ENCODE measurements around the gene PALLD.

DNA sequence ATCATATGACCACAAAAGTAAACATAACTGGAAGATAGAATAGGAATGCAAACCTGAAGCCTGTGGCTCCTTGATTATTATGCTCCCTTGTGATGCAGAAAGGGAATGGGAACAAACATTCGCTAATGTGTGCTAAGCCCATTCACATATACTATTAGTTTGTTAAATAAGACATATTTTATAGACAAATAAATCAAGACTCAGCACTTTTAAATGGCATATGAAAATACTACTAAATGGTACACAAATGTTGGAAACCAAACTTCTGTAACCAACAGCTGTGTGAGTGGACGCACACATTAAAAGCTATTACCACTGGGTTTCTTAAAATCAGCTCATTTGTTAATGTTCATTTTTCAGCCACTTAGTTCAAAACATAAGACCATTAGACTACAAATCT lies 417.2 kb downstream of the PALLD start:
- TF ChIP-seq CBFB (CRISPR knock-in tag; IDR thresholded peaks at IDR 0.05; ENCODE audit: low read depth) (no peak), MAX (CRISPR knock-in tag; IDR thresholded peaks at IDR 0.05) (no peak), TP53 (CRISPR knock-in tag; IDR thresholded peaks at IDR 0.05) (no peak), USF1 (CRISPR knock-in tag; IDR thresholded peaks at IDR 0.05) (no peak), HMGXB4 (CRISPR knock-in tag; IDR thresholded peaks at IDR 0.05) (no peak), NR3C1 (CRISPR knock-in tag; conservative IDR thresholded peaks at IDR 0.05; ENCODE audit: low read depth) (no peak)
- TF ChIP-seq, protein P1, sequence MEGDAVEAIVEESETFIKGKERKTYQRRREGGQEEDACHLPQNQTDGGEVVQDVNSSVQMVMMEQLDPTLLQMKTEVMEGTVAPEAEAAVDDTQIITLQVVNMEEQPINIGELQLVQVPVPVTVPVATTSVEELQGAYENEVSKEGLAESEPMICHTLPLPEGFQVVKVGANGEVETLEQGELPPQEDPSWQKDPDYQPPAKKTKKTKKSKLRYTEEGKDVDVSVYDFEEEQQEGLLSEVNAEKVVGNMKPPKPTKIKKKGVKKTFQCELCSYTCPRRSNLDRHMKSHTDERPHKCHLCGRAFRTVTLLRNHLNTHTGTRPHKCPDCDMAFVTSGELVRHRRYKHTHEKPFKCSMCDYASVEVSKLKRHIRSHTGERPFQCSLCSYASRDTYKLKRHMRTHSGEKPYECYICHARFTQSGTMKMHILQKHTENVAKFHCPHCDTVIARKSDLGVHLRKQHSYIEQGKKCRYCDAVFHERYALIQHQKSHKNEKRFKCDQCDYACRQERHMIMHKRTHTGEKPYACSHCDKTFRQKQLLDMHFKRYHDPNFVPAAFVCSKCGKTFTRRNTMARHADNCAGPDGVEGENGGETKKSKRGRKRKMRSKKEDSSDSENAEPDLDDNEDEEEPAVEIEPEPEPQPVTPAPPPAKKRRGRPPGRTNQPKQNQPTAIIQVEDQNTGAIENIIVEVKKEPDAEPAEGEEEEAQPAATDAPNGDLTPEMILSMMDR (IDR thresholded peaks at IDR 0.05), result no peak
- TF ChIP-seq, protein P2, sequence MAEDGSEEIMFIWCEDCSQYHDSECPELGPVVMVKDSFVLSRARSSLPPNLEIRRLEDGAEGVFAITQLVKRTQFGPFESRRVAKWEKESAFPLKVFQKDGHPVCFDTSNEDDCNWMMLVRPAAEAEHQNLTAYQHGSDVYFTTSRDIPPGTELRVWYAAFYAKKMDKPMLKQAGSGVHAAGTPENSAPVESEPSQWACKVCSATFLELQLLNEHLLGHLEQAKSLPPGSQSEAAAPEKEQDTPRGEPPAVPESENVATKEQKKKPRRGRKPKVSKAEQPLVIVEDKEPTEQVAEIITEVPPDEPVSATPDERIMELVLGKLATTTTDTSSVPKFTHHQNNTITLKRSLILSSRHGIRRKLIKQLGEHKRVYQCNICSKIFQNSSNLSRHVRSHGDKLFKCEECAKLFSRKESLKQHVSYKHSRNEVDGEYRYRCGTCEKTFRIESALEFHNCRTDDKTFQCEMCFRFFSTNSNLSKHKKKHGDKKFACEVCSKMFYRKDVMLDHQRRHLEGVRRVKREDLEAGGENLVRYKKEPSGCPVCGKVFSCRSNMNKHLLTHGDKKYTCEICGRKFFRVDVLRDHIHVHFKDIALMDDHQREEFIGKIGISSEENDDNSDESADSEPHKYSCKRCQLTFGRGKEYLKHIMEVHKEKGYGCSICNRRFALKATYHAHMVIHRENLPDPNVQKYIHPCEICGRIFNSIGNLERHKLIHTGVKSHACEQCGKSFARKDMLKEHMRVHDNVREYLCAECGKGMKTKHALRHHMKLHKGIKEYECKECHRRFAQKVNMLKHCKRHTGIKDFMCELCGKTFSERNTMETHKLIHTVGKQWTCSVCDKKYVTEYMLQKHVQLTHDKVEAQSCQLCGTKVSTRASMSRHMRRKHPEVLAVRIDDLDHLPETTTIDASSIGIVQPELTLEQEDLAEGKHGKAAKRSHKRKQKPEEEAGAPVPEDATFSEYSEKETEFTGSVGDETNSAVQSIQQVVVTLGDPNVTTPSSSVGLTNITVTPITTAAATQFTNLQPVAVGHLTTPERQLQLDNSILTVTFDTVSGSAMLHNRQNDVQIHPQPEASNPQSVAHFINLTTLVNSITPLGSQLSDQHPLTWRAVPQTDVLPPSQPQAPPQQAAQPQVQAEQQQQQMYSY (CRISPR knock-in tag; IDR thresholded peaks at IDR 0.05), result no peak

All from WTC11 (cell line).